Cardiac septum (tissue), 1 donor: ENCODE data around the gene CRHR1. TPM values are rescaled to one million over a fixed set of nuclear protein-coding genes. Genes with fewer than 3 reads are reported as not detected.

Experiments used
- DNase-seq: peaks from one replicate; pipeline ENCODE4 v3.0.0-alpha.2; 2020; ENCODE audit warnings: low spot score
- intact Hi-C: fragments of 100-400 bp; cut with DNase I; formaldehyde crosslinking; loops from one replicate; pipeline ENCODE4 v1.14.0; 2022
- total RNA-seq: library from RNA; stranded (reverse); fragmentation: NEBNext Ultra II Directional; extraction: Animal tissue kit (Norgen Biotek cat#: 25700); gene quantifications from one replicate; pipeline ENCODE4 v1.2.1, GENCODE V29; 2021
- donor health status: DM: no; HTN: no; CAD: no.

CRHR1 gene
- total RNA-seq, 1 donor from 2014 or later = not detected

- intact Hi-C loops = no loop called here
- no peak for DNase-seq
Observed at GRCh38 chr17:45815752-45816151, 31.6 kb downstream of the CRHR1 start.

- DNase-seq = no peak
- intact Hi-C loops = no loop called here
Observed at GRCh38 chr17:45818041-45818440, 33.9 kb downstream of the CRHR1 start.

- intact Hi-C loops = no loop called here
- no peak for DNase-seq
Observed at GRCh38 chr17:45818699-45819098, 34.6 kb downstream of the CRHR1 start.

GRCh38 chr17:45819632-45820031 lies 35.5 kb downstream of the CRHR1 start:
- DNase-seq = no peak
- intact Hi-C loops = no loop called here

- intact Hi-C loops = no loop called here
- no peak for DNase-seq
Observed at GRCh38 chr17:45820052-45820780, 36.1 kb downstream of the CRHR1 start.

GRCh38 chr17:45821147-45821546 lies 37.0 kb downstream of the CRHR1 start:
- intact Hi-C loops = no loop called here
- DNase-seq = no peak

GRCh38 chr17:45823598-45823997 lies 39.5 kb downstream of the CRHR1 start:
- intact Hi-C loops = no loop called here
- no peak for DNase-seq

GRCh38 chr17:45824475-45824874 lies 40.4 kb downstream of the CRHR1 start:
- intact Hi-C loops = no loop called here
- DNase-seq = no peak

- no peak for DNase-seq
- intact Hi-C loops = no loop called here
Observed at GRCh38 chr17:45824901-45825492, 40.9 kb downstream of the CRHR1 start.

- DNase-seq = no peak
- intact Hi-C loops = no loop called here
Observed at GRCh38 chr17:45825792-45826191, 41.7 kb downstream of the CRHR1 start.

- intact Hi-C loops = no loop called here
- DNase-seq = no peak
Observed at GRCh38 chr17:45826919-45827588, 42.9 kb downstream of the CRHR1 start.

GRCh38 chr17:45828171-45828570 lies 44.1 kb downstream of the CRHR1 start:
- intact Hi-C loops = no loop called here
- DNase-seq = no peak

- intact Hi-C loops = no loop called here
- DNase-seq = no peak
Observed at GRCh38 chr17:45828582-45829133, 44.5 kb downstream of the CRHR1 start.

- intact Hi-C loops = loop anchor here (10.0 kb wide), 2 partner anchors 109 to 439 kb away; no protein-coding TSS in a partner anchor
- DNase-seq = no peak
Observed at GRCh38 chr17:45833920-45834319, 49.8 kb downstream of the CRHR1 start.

GRCh38 chr17:45834471-45835396 lies 50.6 kb downstream of the CRHR1 start:
- intact Hi-C loops = loop anchor here (10.0 kb wide), 2 partner anchors 110 to 440 kb away; no protein-coding TSS in a partner anchor
- DNase-seq = no peak

- intact Hi-C loops = loop anchor here (10.0 kb wide), 2 partner anchors 111 to 441 kb away; no protein-coding TSS in a partner anchor
- no peak for DNase-seq
Observed at GRCh38 chr17:45835481-45835880, 51.4 kb downstream of the CRHR1 start.

- intact Hi-C loops = loop anchor here (10.0 kb wide), 2 partner anchors 112 to 442 kb away; no protein-coding TSS in a partner anchor
- DNase-seq = no peak
Observed at GRCh38 chr17:45836047-45837044, 52.2 kb downstream of the CRHR1 start.

- intact Hi-C loops = loop anchor here (10.0 kb wide), 2 partner anchors 112 to 442 kb away; no protein-coding TSS in a partner anchor
- DNase-seq = no peak
Observed at GRCh38 chr17:45837187-45837586, 53.1 kb downstream of the CRHR1 start.
